ENCODE data around the gene MEGF11. TPM values are rescaled to one million over a fixed set of nuclear protein-coding genes. Genes with fewer than 3 reads are reported as not detected.

MEGF11 gene
- total RNA-seq, 4 donors from 2014 or later: 0.87 to 7.3 (median 4.9) TPM

GRCh38 chr15:66155065-66155464 is 98.5 kb downstream of the MEGF11 start:
- Histone ChIP-seq H3K27me3 (peaks cover 0 to 12% of the 10 kb centered on the region in 2 donors), H3K4me3 (no peak overlapping the region), H3K4me1 (no peaks in the 10 kb centered on the region), H3K9me3 (no peaks in the 10 kb centered on the region), H3K27ac (no peak overlapping the region), H3K36me3 (no peaks in the 10 kb centered on the region)
- 83 to 84% methylated on average over 5 of the region's 5 CpGs for WGBS, 2 donors
- no peak for DNase-seq (ENCODE audit: low spot score in 2 of 2)
- TF ChIP-seq EP300 (IDR thresholded peaks at IDR 0.05): no peak
- no peak for TF ChIP-seq POLR2A (IDR thresholded peaks at IDR 0.05)
- no peak for TF ChIP-seq CTCF (IDR thresholded peaks at IDR 0.05)

GRCh38 chr15:66154581-66154980 is 99.0 kb downstream of the MEGF11 start:
- Histone ChIP-seq H3K27me3 (peaks cover 0 to 17% of the 10 kb centered on the region in 2 donors), H3K36me3 (no peaks in the 10 kb centered on the region)
- no peak for TF ChIP-seq EP300 (IDR thresholded peaks at IDR 0.05)
- TF ChIP-seq CTCF (IDR thresholded peaks at IDR 0.05): no peak
- no peak for TF ChIP-seq POLR2A (IDR thresholded peaks at IDR 0.05)

GRCh38 chr15:66153549-66154415 is 99.8 kb downstream of the MEGF11 start:
- no peak overlapping the region for H3K27ac ChIP-seq
- H3K4me1 ChIP-seq: no peaks in the 10 kb centered on the region
- no peaks in the 10 kb centered on the region for H3K9me3 ChIP-seq
- 57 to 70% methylated on average over 15 of the region's 15 CpGs for WGBS, 2 donors
- no peak for TF ChIP-seq CTCF (IDR thresholded peaks at IDR 0.05)
- no peak for TF ChIP-seq POLR2A (IDR thresholded peaks at IDR 0.05)
- TF ChIP-seq EP300 (IDR thresholded peaks at IDR 0.05): no peak
- H3K36me3 ChIP-seq: no peaks in the 10 kb centered on the region
- H3K27me3 ChIP-seq: peaks cover 0 to 19% of the 10 kb centered on the region in 2 donors
- H3K4me3 ChIP-seq: no peak overlapping the region
- no peak for DNase-seq (ENCODE audit: low spot score in 2 of 2)

More at GRCh38 chr15:66154581-66154980, 99.0 kb downstream of the MEGF11 start:
- no peaks in the 10 kb centered on the region for H3K9me3 ChIP-seq
- no peak overlapping the region for H3K4me3 ChIP-seq
- WGBS, 2 donors: 56 to 67% methylated on average over 4 of the region's 4 CpGs
- H3K27ac ChIP-seq: no peak overlapping the region
- H3K4me1 ChIP-seq: no peaks in the 10 kb centered on the region
- no peak for DNase-seq (ENCODE audit: low spot score in 2 of 2)

GRCh38 chr15:66152650-66153049 is 100.9 kb downstream of the MEGF11 start:
- Histone ChIP-seq H3K4me3 (no peak overlapping the region), H3K4me1 (no peaks in the 10 kb centered on the region), H3K27me3 (peaks cover 0 to 19% of the 10 kb centered on the region in 2 donors), H3K27ac (no peak overlapping the region), H3K36me3 (no peaks in the 10 kb centered on the region), H3K9me3 (no peaks in the 10 kb centered on the region)
- no peak for TF ChIP-seq CTCF (IDR thresholded peaks at IDR 0.05)
- TF ChIP-seq POLR2A (IDR thresholded peaks at IDR 0.05): no peak
- TF ChIP-seq EP300 (IDR thresholded peaks at IDR 0.05): no peak
- 91 to 92% methylated on average over 5 to 8 of the region's 10 CpGs for WGBS, 2 donors
- no peak for DNase-seq (ENCODE audit: low spot score in 2 of 2)

GRCh38 chr15:66151809-66152208 is 101.7 kb downstream of the MEGF11 start:
- H3K27me3 ChIP-seq: peaks cover 0 to 19% of the 10 kb centered on the region in 2 donors

More at GRCh38 chr15:66151809-66152208, 101.7 kb downstream of the MEGF11 start:
- Histone ChIP-seq H3K4me3 (no peak overlapping the region), H3K36me3 (no peaks in the 10 kb centered on the region), H3K9me3 (no peaks in the 10 kb centered on the region), H3K27ac (no peak overlapping the region), H3K4me1 (no peaks in the 10 kb centered on the region)
- WGBS, 2 donors: 48 to 67% methylated on average over 7 of the region's 7 CpGs
- no peak for DNase-seq (ENCODE audit: low spot score in 2 of 2)
- no peak for TF ChIP-seq EP300 (IDR thresholded peaks at IDR 0.05)
- no peak for TF ChIP-seq CTCF (IDR thresholded peaks at IDR 0.05)
- TF ChIP-seq POLR2A (IDR thresholded peaks at IDR 0.05): no peak
